NCI-H146 treated with DMSO at 0.1 percent for 48 hours (cell line): ENCODE results near the gene ACACA.
A peak's percentile ranks its signal among the peaks of the same experiment; 100 is the strongest.
"Not testable (repeated sequence)": the region's sequence is repeated elsewhere in the genome, so short reads cannot be mapped to it uniquely, and the experiment has no call there.

Experiments
- DNase-seq: peaks from one replicate; lab custom pipeline; 2025; ENCODE audit not compliant: unreplicated experiment; lab: John Stamatoyannopoulos, UW

ACACA gene

DNA sequence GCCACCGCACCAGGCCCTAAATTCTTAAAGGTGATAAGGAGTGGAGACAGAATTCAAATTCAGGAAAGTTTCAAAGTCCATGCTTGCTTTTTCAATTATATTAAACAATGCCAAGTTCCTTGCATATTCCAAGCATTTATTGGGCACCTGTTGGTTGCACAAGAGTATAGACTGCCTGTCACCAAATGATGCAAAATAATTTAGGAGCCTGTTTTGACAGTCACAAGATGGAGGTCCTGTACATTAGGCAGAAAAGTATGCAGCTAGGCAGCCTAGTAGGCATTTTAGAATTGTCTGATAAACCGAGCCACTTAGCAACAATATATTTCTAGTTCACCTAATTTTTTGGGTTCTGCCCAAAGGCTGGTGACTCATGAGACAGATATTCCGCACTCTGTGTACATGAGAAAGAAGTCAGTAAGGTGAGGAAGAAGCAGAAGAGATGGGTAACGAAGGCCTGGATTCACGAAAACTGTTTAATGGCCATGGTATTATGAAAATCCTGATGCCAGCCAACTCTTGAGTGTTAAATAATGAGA lies 7.3 kb downstream of the ACACA start:
- DNase-seq, result no peak

- DNase-seq, result no peak
Measured at GRCh38 chr17:37393352-37393751, 13.3 kb downstream of the ACACA start.

DNA sequence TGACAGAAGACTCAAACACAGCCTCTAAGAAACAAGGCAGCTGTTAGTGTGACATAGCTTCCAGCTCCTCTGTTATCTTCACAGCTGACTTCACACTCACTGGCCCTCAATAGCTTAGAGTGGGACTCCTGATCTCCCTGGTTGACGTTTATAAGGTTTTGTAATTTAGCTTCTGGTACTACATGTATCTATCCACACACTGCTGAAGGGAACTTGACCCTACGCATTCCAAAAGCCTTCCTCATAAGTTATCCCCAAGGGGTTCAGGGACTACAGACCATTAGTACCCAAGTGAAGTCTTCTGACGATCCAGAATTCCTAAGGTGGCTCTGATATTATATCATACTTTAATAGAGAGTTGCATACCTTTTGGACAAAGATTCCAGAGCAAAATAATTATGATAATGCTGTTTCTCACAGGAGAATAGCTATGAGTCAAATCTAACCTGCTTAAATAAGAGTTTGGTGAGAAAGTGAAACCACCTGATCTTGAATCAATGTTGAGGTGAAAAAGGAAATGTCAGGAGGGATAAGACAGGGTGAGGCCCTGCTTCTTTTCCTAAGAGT lies 14.5 kb downstream of the ACACA start:
- no peak for DNase-seq

GRCh38 chr17:37391146-37391545 lies 15.5 kb downstream of the ACACA start:
- DNase-seq, result no peak

- DNase-seq, result no peak
Measured at GRCh38 chr17:37389160-37389559, 17.5 kb downstream of the ACACA start.

GRCh38 chr17:37388266-37388665 lies 18.4 kb downstream of the ACACA start:
- DNase-seq, result no peak

DNA sequence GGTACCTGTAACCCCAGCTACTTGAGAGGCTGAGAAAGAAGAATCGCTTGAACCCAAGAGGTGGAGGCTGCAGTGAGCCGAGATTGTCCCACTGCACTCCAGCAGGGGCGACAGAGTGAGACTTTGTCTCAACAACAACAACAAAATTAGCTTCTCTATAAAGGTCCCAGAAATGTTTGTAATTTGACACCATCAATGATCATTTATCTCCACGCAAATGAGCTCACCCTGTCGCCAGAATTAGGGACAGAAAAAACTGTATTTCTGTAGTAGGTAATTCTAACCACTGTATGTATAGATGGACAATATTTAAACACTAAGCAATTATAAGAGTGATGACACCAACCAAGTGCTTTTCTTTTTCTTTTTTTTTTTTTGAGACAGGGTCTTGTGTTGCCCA lies 20.2 kb downstream of the ACACA start:
- no peak for DNase-seq

DNA sequence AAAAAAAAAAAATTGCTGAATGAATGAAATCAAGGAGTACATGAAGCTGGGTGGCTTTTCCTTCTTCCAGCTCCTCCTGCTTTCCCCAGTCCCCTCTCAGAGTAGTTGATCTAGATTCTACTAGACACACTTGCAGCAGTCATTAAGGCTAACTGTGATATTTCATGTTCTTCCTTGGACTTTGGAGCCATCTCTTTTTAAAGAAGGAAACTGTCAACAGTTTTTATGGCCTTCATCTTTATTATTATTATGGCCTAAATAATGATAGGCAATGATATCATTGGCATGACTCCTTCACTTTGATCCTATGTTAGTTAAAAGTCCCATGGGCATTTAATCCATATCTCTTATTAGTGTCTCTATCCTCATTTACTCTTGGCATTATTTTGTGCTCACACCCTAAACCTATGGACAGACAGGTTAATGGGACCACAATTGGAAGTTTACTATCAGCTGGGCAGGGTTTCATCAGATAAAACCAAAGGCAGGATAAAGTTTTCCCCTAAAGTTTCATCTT lies 21.1 kb downstream of the ACACA start:
- no peak for DNase-seq

GRCh38 chr17:37384560-37385149 lies 22.0 kb downstream of the ACACA start:
- DNase-seq, result no peak

DNA sequence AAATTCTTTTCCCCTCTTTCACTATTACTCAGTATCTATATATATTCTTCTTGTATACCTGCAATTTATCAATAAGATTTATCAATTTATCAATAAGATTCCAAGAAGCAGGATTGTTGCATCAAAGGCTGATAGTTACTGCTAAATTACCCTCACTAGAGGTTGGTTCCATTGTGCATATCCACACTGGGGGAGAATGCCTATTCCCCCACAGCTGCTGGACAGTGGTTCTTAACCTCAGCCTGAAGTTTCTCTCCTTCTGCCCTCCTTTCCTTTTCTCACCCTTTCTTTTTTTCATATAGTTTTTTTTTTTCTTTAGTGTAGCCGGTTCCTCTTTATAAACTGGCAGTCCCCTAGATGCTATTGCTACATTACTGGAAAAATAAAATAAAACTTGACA lies 24.6 kb downstream of the ACACA start:
- DNase-seq, result no peak

DNA sequence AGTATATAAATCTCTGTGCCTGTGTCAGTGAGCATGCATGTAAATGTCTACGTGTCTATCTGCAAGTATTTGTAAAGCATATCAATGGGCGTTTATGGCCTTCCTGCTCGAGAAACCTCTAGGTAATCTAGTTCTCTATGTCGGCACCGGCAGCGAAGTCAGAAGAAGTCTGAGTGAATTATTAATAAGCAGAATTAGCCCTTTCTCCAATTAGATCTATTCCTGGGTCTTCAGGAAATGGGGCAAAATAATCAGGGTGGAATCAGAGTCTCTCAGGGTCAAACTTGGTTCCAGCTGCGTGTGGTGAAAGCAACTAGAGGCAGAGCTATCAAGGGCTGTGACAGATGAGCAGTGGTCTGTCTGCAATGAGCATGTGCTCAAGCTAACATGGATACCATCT lies 30.9 kb downstream of the ACACA start, which contains the start of gene C17orf78:
C17orf78 (plus strand) TSS at position 280 of the 400 bp plus-strand sequence; CDS start at position 388, 108 bp downstream.
- DNase-seq, result no peak

DNA sequence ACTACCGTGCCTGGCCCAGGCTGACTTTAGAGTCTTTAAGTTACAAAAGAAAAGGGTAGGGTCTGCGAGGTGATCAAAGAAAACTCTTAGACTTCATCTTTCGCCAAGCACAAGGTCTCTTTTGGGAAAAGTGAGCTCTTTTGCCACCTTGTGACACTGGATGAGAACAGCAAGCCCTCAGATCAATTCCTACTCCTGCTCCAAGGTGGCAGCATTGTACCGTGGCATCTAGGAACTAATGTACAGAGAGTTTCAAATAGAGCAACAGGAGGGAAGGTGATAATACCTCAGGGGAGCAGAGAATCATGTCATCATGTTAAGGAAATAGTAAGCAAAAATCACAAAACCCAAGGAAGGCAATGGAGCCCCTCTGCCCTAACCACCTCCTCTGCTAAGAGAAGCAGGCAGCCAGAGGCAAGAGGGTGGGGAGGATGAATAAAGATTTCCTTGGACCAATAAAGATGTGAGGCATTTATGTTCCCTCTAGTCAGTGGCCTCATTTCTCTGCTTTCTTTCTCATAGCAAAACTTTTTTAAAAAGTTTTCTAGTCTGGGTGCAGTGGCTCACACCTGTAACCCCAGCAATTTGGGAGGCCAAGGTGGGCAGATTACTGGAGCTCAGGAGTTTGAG lies 33.0 kb downstream of the ACACA start:
- DNase-seq, result peak; percentile 83

DNA sequence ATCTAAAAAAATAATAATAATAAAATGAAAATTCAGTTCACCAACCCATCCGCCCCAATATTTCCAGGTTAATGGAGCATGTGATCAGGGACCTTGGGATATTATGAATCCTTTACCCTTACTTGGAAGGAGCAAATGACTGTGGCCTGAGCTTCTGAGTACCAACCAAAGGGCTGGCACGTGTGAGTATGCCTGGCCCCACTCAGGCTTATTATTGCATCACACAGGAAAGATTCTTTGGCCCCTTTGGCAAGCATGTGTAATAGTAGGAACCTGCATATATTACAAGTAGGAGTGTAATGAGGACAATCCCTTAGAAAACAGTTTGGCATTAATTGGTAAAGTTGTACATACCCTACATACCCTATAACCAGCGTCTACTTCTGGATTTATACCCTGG lies 38.1 kb downstream of the ACACA start:
- DNase-seq, result no peak

- no peak for DNase-seq
Measured at GRCh38 chr17:37365589-37365988, 41.0 kb downstream of the ACACA start.

DNA sequence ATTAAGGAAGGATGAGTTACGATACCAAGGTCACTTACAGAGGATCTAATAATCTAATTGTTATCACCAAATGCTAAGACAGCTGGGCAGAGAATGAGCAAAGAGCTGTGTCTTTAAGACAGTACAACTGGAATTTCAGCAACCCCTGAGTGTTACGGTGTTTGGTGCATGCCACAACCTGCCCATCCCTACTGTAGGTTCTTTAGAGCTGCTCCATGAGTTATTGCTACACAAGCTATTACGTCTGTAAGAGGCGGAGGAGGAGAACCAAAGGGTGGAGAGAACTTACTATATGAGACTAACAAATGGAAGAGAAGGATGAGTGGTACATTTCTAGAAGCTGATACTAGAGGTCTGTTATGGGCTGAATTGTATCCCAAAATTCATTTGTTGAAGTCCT lies 45.1 kb downstream of the ACACA start:
- no peak for DNase-seq

DNA sequence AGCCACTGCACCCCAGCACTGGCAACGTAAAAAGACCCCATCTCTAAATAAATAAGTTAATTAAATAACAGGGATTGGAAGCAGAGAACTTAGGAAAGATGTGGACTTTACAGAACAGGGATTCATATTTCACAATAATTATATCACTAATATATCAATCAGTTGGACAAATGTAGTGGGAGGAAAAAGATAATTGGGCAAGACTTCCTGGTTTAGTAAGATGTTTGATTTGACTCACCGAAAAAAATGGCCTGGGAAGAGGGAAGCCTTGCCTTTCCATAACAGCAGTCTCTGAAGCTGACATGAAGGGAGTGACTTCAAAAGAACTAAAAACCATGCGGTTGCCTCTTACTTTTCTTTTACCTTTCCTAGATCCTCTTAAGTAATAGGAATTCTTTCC lies 46.0 kb downstream of the ACACA start:
- DNase-seq, result no peak

GRCh38 chr17:37359682-37360188 lies 46.9 kb downstream of the ACACA start:
- DNase-seq, result no peak

DNA sequence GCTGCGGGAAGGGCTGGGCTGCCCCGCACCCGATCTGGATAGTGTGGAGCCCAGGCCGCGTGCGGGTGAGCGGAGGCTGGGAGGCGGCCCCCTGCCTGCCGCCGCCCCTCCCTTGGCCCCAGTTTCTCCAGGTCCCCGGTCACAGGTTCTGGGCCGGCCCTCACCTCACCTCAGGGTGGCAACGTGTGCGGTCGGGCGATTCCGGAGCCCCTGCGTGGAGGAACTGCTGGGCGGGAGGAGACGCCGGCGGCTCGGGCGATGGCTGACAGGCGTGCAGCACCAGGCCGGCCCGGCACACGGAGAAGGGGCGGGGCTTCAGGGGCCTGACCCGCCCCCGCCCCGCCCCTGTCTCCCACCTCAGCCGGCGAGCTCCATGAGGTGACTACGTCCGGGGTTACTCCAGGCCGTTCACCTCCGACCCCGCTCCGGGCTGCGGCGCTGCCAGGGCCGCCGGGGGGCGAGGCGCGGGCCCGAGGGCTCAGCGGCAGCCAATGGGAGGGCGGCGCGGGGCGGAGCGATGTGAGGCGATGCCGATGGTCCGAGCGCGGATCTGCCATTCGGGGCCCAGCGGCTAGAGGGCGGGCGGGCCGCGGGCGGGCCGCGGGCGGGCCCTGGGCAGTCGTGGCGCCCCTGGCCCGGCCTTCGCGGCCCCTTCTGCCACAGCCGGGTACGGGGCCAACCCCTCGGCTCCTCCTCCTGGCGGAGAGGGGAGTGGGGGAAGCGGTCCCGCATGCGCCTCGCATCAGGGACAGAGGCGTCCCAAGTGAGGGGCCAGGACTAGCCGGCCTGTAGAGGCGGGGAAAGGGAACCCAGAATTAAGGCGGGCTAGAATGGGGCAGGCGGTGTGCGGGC lies 47.6 kb downstream of the ACACA start:
- peak; percentile 92 for DNase-seq

DNA sequence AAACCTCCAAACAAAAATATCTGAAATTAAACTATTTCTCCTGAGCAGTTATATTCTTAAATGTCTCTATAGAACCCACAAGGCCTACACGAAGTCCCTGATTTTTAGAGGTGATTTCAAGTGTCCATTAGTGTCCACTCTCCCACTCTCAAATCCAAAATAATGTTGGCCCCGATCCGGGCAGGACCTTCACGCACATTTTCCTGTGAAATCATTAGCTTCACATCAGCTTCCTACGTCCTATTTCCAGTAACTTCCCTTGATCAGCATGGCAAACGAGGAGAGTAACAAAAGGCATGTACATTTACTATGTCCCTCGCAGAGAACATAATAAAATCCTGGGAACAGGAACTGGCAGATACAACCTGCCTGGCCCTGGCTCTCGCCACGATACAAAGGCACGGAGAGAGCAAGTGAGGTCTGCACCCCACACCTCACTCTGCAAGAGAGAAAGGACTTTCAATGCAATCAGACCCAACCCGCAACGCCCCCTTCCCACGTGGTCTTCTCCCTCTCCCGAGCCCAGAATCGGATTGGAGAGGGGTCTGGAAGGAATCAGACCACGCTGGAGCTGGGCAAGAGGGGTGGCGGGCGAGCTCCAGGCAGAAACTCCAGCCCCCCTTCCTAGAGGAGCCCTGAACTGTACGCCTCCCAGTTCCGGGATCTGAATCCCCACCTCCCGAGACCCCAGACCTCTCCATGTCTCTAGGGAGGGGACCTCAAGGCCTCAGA lies 48.4 kb downstream of the ACACA start:
- DNase-seq, result peak; percentile 50

DNA sequence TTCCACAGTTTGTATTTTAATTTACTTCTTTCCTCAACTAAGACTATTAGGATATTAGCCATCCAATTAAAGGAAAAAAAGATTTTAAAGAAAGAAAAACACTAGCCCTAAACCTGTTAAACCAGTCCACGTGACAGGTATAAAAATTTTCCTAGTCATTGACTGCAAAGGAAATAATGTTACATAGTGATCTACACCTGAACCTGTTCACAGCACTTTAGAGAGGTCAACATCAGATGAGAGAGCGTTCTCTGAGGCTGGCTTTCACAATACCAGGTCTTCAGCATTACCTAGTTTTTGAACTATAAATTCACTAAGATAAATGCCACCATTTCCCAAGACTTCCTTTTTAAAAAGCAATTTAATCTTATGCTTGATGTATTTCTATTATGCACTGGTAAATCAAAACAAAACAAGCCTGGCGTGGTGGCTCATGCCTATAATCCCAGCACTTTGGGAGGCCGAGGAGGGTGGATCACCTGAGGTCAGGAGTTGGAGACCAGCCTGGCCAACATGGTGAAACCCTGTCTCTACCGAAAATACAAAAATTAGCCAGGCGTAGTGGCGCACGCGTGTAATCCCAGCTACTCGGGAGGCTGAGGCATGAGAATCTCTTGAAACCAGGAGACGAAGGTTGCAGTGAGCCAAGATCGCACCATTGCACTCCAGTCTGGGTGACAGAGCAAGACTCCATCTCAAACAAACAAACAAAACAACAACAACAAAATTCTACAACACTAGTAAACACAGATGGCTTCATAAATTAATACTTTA lies 49.7 kb downstream of the ACACA start:
- not testable (repeated sequence) for DNase-seq
